LNCAP (cell line): ENCODE data around the gene PCBP1.

Experiments
- TF ChIP-seq, protein P1 (sequence below): fragments of 450-650 bp; IDR thresholded peaks from 2 replicates; pipeline ENCODE4 v1.5.1; 2017; ENCODE audit warnings: mild to moderate bottlenecking

Gene PCBP1

DNA sequence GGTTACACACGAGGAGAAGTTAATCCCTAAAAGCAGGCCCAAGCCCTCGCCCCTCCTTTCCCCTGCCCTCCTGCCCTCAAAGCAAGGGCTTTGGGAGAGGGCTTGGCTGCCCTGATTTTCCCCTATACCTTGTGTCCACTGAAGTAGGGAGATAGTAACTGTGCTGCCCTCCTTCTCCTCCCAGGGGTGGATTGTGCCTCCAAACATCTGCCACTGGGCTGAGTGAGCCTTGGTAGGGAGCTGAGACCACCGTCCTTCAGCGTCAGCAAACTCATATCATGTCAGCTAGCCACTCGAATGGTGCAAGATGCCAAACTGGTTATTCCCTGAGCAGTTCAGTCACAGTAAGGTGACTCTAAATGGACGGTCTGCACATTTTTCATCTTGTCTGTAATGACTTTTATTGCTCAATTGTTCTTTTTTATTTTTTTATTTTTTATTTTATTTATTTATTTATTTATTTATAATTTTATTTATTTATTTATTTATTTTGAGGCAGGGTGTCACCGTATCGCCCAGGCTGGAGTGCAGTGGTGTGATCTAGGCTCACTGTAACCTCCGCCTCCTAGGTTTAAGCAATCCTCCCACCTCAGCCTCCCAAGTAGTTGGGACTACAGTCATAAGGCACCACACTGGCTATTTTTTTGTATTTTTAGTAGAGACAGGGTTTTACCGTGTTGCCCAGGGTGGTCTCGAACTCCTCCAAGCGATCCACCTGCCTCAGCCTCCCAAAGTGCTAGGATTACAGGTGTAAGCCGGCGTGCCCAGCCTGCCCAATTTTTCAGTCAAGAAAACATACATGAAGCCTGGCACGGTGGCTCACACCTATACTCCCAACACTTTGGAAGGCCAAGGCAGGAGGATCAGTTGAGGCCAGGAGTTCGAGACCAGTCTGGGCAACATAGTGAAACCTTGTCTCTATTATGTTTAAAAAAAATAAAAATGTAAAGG lies 8.7 kb downstream of the PCBP1 start:
- TF ChIP-seq, protein P1, sequence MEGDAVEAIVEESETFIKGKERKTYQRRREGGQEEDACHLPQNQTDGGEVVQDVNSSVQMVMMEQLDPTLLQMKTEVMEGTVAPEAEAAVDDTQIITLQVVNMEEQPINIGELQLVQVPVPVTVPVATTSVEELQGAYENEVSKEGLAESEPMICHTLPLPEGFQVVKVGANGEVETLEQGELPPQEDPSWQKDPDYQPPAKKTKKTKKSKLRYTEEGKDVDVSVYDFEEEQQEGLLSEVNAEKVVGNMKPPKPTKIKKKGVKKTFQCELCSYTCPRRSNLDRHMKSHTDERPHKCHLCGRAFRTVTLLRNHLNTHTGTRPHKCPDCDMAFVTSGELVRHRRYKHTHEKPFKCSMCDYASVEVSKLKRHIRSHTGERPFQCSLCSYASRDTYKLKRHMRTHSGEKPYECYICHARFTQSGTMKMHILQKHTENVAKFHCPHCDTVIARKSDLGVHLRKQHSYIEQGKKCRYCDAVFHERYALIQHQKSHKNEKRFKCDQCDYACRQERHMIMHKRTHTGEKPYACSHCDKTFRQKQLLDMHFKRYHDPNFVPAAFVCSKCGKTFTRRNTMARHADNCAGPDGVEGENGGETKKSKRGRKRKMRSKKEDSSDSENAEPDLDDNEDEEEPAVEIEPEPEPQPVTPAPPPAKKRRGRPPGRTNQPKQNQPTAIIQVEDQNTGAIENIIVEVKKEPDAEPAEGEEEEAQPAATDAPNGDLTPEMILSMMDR, result no peak

DNA sequence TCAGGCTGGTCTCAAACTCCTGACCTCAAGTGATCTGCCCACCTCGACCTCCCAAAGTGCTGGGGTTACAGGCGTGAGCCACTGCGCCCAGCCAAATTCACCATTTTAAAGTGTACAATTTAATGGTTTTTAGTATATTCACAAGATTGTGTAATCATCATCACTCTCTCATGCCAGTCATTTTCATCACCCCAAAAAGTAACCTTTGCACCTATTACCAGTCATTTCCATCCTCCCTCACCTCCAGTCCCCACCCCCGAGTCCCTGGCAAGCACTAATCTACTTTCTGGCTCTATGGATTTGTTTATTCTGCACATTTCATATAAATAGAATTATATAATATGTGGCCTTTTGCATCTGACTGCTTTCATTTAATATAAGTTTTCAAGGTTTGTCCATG lies 10.8 kb downstream of the PCBP1 start:
- TF ChIP-seq, protein P1, result no peak

GRCh38 chr2:70099270-70099669 lies 12.0 kb downstream of the PCBP1 start:
- TF ChIP-seq, protein P1, result no peak

GRCh38 chr2:70101174-70101573 lies 13.9 kb downstream of the PCBP1 start:
- TF ChIP-seq, protein P1, result no peak

DNA sequence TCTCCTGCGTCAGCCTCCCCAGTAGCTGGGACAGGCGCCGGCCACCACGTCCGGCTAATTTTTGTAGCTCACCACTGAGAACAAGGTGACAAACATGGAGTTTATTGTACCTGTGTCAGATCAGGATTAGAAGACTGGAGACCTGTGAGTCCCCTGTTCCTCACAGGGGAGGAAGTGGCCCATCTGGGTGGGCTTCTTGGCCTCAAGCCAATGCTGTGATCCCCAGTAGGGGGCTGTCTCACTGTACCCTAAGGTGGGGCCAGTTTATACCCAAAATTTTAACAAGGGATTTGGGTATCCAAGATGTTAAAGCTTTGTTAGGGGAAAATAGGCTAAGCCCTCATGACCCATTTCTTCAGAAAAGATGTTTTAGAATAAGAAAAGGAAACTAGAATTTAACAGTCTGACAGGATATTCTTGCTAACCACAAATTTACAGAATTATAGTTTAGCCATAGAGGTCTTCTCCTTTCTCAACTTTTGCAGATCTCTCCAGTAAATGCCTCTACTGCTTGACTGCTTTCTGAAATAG lies 16.3 kb downstream of the PCBP1 start:
- TF ChIP-seq, protein P1, result no peak

GRCh38 chr2:70104231-70105111 lies 17.2 kb downstream of the PCBP1 start:
- TF ChIP-seq, protein P1, result no peak
